Osteoblast (primary cell): Measurements from ENCODE around the gene LHFPL2. TPM values are rescaled to one million over a fixed set of nuclear protein-coding genes. Genes with fewer than 3 reads are reported as not detected.

Experiments used
- DNase-seq: peaks from one replicate; pipeline ENCODE4 v3.0.0; 2011; ENCODE audit warnings: low spot score, mixed read lengths; ENCODE audit not compliant: insufficient read length; ENCODE audit errors: missing footprints
- H2AFZ ChIP-seq: 2 replicates; pipeline ENCODE4 v1.6.0; 2011; ENCODE audit warnings: mild to moderate bottlenecking, low read length
- H3K27ac ChIP-seq: 2 replicates; pipeline ENCODE4 v1.5.1; 2011; ENCODE audit warnings: mild to moderate bottlenecking, low read depth, low read length, moderate library complexity
- H3K27me3 ChIP-seq: 2 replicates; pipeline ENCODE4 v1.6.0; 2012; ENCODE audit warnings: mild to moderate bottlenecking, control low read depth, inconsistent platforms, low read length, moderate library complexity; ENCODE audit not compliant: insufficient read depth
- H3K36me3 ChIP-seq: 2 replicates; pipeline ENCODE4 v1.5.1; 2011; ENCODE audit warnings: mild to moderate bottlenecking, low read length, control low read depth, moderate library complexity; ENCODE audit not compliant: insufficient read depth
- H3K4me1 ChIP-seq: 2 replicates; pipeline ENCODE4 v1.5.1; 2011; ENCODE audit warnings: mild to moderate bottlenecking, low read length, control low read depth, moderate library complexity; ENCODE audit not compliant: insufficient read depth
- H3K4me2 ChIP-seq: 2 replicates; pipeline ENCODE4 v1.6.0; 2011; ENCODE audit warnings: mild to moderate bottlenecking, low read length; ENCODE audit not compliant: insufficient read depth
- H3K4me3 ChIP-seq: fragments of 200-600 bp; sonication (generic); 3 replicates; pipeline ENCODE4 v1.5.1; 2012; ENCODE audit warnings: mild to moderate bottlenecking, low read length, inconsistent platforms; ENCODE audit not compliant: insufficient read depth
- H3K79me2 ChIP-seq: 2 replicates; pipeline ENCODE4 v1.6.0; 2012; ENCODE audit warnings: mild to moderate bottlenecking, low read length, control low read depth, inconsistent platforms; ENCODE audit not compliant: insufficient read depth
- H3K9me3 ChIP-seq: 2 replicates; pipeline ENCODE4 v1.5.1; 2011; ENCODE audit warnings: low read depth, low read length, control low read depth
- H4K20me1 ChIP-seq: 2 replicates; pipeline ENCODE4 v1.6.0; 2012; ENCODE audit warnings: mild to moderate bottlenecking, low read length, control low read depth; ENCODE audit not compliant: insufficient read depth
- total RNA-seq: library from RNA; depleted of rRNA; stranded (reverse); fragments of >200 nt; gene quantifications from 2 replicates; pipeline ENCODE4 v1.2.3, GENCODE V29; 2012
- TF ChIP-seq, protein P1 (sequence below): IDR thresholded peaks from 2 replicates; pipeline ENCODE4 v1.5.1; 2011; ENCODE audit warnings: mild to moderate bottlenecking, low read depth, low read length, moderate library complexity; ENCODE audit errors: extremely low read depth

LHFPL2 gene
- total RNA-seq, 1 donor = 64.4 TPM

DNA sequence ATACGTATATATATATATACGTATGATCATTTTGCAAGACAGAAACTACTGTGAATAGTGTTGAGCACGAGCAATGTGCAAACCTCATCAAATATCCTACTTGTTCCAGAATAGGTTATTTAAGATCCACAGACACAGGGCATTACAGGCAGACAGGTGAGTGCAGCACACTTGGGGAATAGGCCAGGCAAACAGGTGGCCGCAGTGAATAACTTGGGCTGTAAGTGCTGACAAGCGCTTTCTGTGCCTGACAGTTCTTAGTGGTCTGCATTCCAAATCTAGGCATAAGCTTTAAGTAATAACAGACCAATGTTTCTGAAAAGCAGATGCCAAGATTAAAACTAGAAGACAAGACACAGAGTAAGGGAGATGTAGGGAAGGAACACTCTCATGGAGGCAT lies 77.9 kb downstream of the LHFPL2 start:
- DNase-seq = no peak
- Histone ChIP-seq H3K27me3 (no peaks in the 10 kb centered on the region), H3K27ac (no peak overlapping the region), H3K9me3 (no peaks in the 10 kb centered on the region), H3K4me2 (no peak overlapping the region), H2AFZ (no peak overlapping the region), H4K20me1 (no peaks in the 10 kb centered on the region), H3K36me3 (no peaks in the 10 kb centered on the region), H3K4me1 (peaks cover 32% of the 10 kb centered on the region), H3K79me2 (peaks cover 57% of the 10 kb centered on the region), H3K4me3 (no peak overlapping the region)
- TF ChIP-seq, protein P1, sequence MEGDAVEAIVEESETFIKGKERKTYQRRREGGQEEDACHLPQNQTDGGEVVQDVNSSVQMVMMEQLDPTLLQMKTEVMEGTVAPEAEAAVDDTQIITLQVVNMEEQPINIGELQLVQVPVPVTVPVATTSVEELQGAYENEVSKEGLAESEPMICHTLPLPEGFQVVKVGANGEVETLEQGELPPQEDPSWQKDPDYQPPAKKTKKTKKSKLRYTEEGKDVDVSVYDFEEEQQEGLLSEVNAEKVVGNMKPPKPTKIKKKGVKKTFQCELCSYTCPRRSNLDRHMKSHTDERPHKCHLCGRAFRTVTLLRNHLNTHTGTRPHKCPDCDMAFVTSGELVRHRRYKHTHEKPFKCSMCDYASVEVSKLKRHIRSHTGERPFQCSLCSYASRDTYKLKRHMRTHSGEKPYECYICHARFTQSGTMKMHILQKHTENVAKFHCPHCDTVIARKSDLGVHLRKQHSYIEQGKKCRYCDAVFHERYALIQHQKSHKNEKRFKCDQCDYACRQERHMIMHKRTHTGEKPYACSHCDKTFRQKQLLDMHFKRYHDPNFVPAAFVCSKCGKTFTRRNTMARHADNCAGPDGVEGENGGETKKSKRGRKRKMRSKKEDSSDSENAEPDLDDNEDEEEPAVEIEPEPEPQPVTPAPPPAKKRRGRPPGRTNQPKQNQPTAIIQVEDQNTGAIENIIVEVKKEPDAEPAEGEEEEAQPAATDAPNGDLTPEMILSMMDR = no peak

DNA sequence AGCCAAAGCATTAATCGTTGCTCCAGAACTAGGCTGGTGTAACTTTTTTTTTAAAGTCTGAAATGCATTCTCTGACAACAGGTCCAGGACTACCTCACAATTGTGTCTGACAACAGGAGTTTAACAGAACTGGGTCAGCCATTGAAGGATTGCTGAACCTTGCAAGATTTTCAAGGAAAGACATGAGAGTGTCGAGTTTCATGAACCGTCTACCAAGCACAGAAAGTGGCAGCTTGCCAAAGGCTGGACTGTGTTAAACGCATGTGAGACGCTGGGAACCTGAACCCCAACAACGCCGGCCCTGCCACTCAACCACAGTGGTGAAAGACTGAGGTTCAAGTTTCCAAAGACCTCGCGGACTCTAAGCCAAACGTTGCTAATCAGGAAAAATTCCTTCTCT lies 79.1 kb downstream of the LHFPL2 start:
- no peak overlapping the region for H3K27ac ChIP-seq
- no peaks in the 10 kb centered on the region for H3K9me3 ChIP-seq
- peak overlapping the region; percentile 10 for H3K4me2 ChIP-seq
- TF ChIP-seq, protein P1 = no peak
- H3K36me3 ChIP-seq = no peaks in the 10 kb centered on the region
- H3K27me3 ChIP-seq = no peaks in the 10 kb centered on the region
- no peaks in the 10 kb centered on the region for H4K20me1 ChIP-seq
- H3K79me2 ChIP-seq = peaks cover 65% of the 10 kb centered on the region
- H3K4me1 ChIP-seq = peaks cover 26% of the 10 kb centered on the region
- no peak for DNase-seq
- no peak overlapping the region for H3K4me3 ChIP-seq
- H2AFZ ChIP-seq = peak overlapping the region; percentile 58

- Histone ChIP-seq H3K4me3 (no peak overlapping the region), H3K4me2 (no peak overlapping the region), H3K36me3 (peaks cover 7% of the 10 kb centered on the region), H4K20me1 (no peaks in the 10 kb centered on the region), H3K4me1 (peaks cover 19% of the 10 kb centered on the region), H3K27me3 (no peaks in the 10 kb centered on the region), H2AFZ (no peak overlapping the region), H3K9me3 (no peaks in the 10 kb centered on the region), H3K27ac (no peak overlapping the region), H3K79me2 (peaks cover 73% of the 10 kb centered on the region)
- TF ChIP-seq, protein P1 = no peak
- no peak for DNase-seq
Measured at GRCh38 chr5:78568676-78569075, 79.9 kb downstream of the LHFPL2 start.

DNA sequence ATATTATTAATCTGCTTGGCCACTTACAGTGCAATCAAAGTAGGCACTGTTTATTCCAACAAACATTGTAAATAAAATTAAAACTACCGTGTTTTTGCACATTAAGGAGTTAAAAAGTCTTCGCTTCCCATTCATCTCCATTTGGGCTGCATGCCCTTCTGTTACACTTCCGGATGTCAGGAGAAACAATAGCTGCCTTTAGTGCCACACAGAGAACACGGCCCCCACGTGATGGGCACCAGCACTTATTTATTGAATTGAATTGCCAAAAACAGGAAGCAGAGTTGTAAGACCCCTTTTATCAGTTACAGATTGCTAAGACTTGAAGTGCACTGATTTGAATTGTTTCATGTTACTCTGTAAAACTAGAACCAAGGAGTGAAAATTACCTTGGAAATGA lies 80.4 kb downstream of the LHFPL2 start:
- peaks cover 9% of the 10 kb centered on the region for H3K36me3 ChIP-seq
- H3K4me2 ChIP-seq = no peak overlapping the region
- no peaks in the 10 kb centered on the region for H3K27me3 ChIP-seq
- peaks cover 71% of the 10 kb centered on the region for H3K79me2 ChIP-seq
- H4K20me1 ChIP-seq = no peaks in the 10 kb centered on the region
- H2AFZ ChIP-seq = no peak overlapping the region
- DNase-seq = no peak
- H3K4me3 ChIP-seq = no peak overlapping the region
- H3K4me1 ChIP-seq = peaks cover 19% of the 10 kb centered on the region
- TF ChIP-seq, protein P1 = no peak
- no peaks in the 10 kb centered on the region for H3K9me3 ChIP-seq
- H3K27ac ChIP-seq = no peak overlapping the region
